ENCODE measurements around the gene FAM229A. TPM values are rescaled to one million over a fixed set of nuclear protein-coding genes. Genes with fewer than 3 reads are reported as not detected.

The FAM229A gene
- total RNA-seq, 1 donor from 2014 or later, result 4.4 TPM

- Mint-ChIP-seq H3K27me3 (no peaks in the 10 kb centered on the region), H3K36me3 (ENCODE audit: low read depth) (peaks cover 32% of the 10 kb centered on the region), H3K9me3 (no peaks in the 10 kb centered on the region), H3K4me1 (peaks cover 39% of the 10 kb centered on the region), H3K27ac (peak within 1 kb of the TSS; percentile 69), H3K4me3 (peak within 1 kb of the TSS; percentile 92)
- intact Hi-C loops (cut with micrococcal nuclease), result loop anchor here (1.0 to 5.0 kb wide), 7 partner anchors 15 to 264 kb away; partner anchors contain the start of genes BSDC1, EIF3I, TMEM234 and TMEM39B
- peak; percentile 95 for DNase-seq
These were observed 26.3 kb downstream of the FAM229A start, which contains the start of gene MARCKSL1 for GRCh38 chr1:32335790-32336590. MARCKSL1 (minus strand) TSS chr1:32336233; CDS start chr1:32336033, 200 bp downstream.

GRCh38 chr1:32335535-32335789 is 26.8 kb downstream of the FAM229A start:
- intact Hi-C loops (cut with micrococcal nuclease), result loop anchor here (5.0 kb wide), 4 partner anchors 57 to 263 kb away; partner anchors contain the start of genes BSDC1, EIF3I, TMEM234 and TMEM39B
- Mint-ChIP-seq H3K4me1 (peaks cover 39% of the 10 kb centered on the region), H3K36me3 (ENCODE audit: low read depth) (peaks cover 37% of the 10 kb centered on the region), H3K4me3 (peak overlapping the region; percentile 92), H3K27ac (no peak overlapping the region), H3K27me3 (no peaks in the 10 kb centered on the region), H3K9me3 (no peaks in the 10 kb centered on the region)
- DNase-seq, result no peak

- intact Hi-C loops (cut with micrococcal nuclease), result loop anchor here (5.0 kb wide), 4 partner anchors 57 to 263 kb away; partner anchors contain the start of genes BSDC1, EIF3I, TMEM234 and TMEM39B
- H3K4me1 Mint-ChIP-seq, result peaks cover 39% of the 10 kb centered on the region
- H3K9me3 Mint-ChIP-seq, result no peaks in the 10 kb centered on the region
These were observed 27.3 kb downstream of the FAM229A start for GRCh38 chr1:32334864-32335534.

GRCh38 chr1:32334274-32334861 is 27.9 kb downstream of the FAM229A start:
- H3K27ac Mint-ChIP-seq, result no peak overlapping the region
- H3K27me3 Mint-ChIP-seq, result no peaks in the 10 kb centered on the region
- no peaks in the 10 kb centered on the region for H3K9me3 Mint-ChIP-seq
- DNase-seq, result peak; percentile 67
- H3K36me3 Mint-ChIP-seq (ENCODE audit: low read depth), result peaks cover 44% of the 10 kb centered on the region
- intact Hi-C loops (cut with micrococcal nuclease), result no loop called here
- H3K4me1 Mint-ChIP-seq, result peaks cover 39% of the 10 kb centered on the region
- H3K4me3 Mint-ChIP-seq, result peak overlapping the region; percentile 92

More at GRCh38 chr1:32334864-32335534, 27.3 kb downstream of the FAM229A start:
- no peaks in the 10 kb centered on the region for H3K27me3 Mint-ChIP-seq
- DNase-seq, result peak; percentile 88
- peaks cover 39% of the 10 kb centered on the region for H3K36me3 Mint-ChIP-seq (ENCODE audit: low read depth)
- peak overlapping the region; percentile 92 for H3K4me3 Mint-ChIP-seq
- peak overlapping the region; percentile 69 for H3K27ac Mint-ChIP-seq

GRCh38 chr1:32333251-32333963 is 28.9 kb downstream of the FAM229A start:
- no peaks in the 10 kb centered on the region for H3K27me3 Mint-ChIP-seq
- DNase-seq, result peak; percentile 56
- intact Hi-C loops (cut with micrococcal nuclease), result no loop called here
- H3K4me3 Mint-ChIP-seq, result peak overlapping the region; percentile 59
- no peaks in the 10 kb centered on the region for H3K9me3 Mint-ChIP-seq
- H3K36me3 Mint-ChIP-seq (ENCODE audit: low read depth), result peaks cover 52% of the 10 kb centered on the region
- peak overlapping the region; percentile 3 for H3K27ac Mint-ChIP-seq
- peaks cover 37% of the 10 kb centered on the region for H3K4me1 Mint-ChIP-seq

- no peaks in the 10 kb centered on the region for H3K27me3 Mint-ChIP-seq
- DNase-seq, result peak; percentile 57
- H3K9me3 Mint-ChIP-seq, result no peaks in the 10 kb centered on the region
- H3K4me1 Mint-ChIP-seq, result peaks cover 31% of the 10 kb centered on the region
- peaks cover 56% of the 10 kb centered on the region for H3K36me3 Mint-ChIP-seq (ENCODE audit: low read depth)
- H3K27ac Mint-ChIP-seq, result no peak overlapping the region
- H3K4me3 Mint-ChIP-seq, result no peak overlapping the region
- intact Hi-C loops (cut with micrococcal nuclease), result no loop called here
These were observed 29.8 kb downstream of the FAM229A start for GRCh38 chr1:32332290-32333079.

GRCh38 chr1:32331549-32331948 is 30.7 kb downstream of the FAM229A start:
- peaks cover 61% of the 10 kb centered on the region for H3K36me3 Mint-ChIP-seq (ENCODE audit: low read depth)
- H3K4me3 Mint-ChIP-seq, result no peak overlapping the region
- no peaks in the 10 kb centered on the region for H3K9me3 Mint-ChIP-seq
- H3K27ac Mint-ChIP-seq, result no peak overlapping the region
- no peaks in the 10 kb centered on the region for H3K27me3 Mint-ChIP-seq
- peaks cover 24% of the 10 kb centered on the region for H3K4me1 Mint-ChIP-seq
- intact Hi-C loops (cut with micrococcal nuclease), result no loop called here
- no peak for DNase-seq

GRCh38 chr1:32330558-32331151 is 31.6 kb downstream of the FAM229A start:
- Mint-ChIP-seq H3K36me3 (ENCODE audit: low read depth) (peaks cover 63% of the 10 kb centered on the region), H3K9me3 (no peaks in the 10 kb centered on the region), H3K27me3 (no peaks in the 10 kb centered on the region), H3K4me3 (no peak overlapping the region), H3K27ac (no peak overlapping the region), H3K4me1 (peaks cover 24% of the 10 kb centered on the region)
- DNase-seq, result peak; percentile 57
- intact Hi-C loops (cut with micrococcal nuclease), result no loop called here

GRCh38 chr1:32329931-32330466 is 32.3 kb downstream of the FAM229A start:
- intact Hi-C loops (cut with micrococcal nuclease), result no loop called here
- Mint-ChIP-seq H3K4me1 (peaks cover 25% of the 10 kb centered on the region), H3K9me3 (no peaks in the 10 kb centered on the region), H3K27me3 (no peaks in the 10 kb centered on the region), H3K27ac (no peak overlapping the region), H3K36me3 (ENCODE audit: low read depth) (peaks cover 69% of the 10 kb centered on the region), H3K4me3 (no peak overlapping the region)
- no peak for DNase-seq

- DNase-seq, result no peak
- H3K4me1 Mint-ChIP-seq, result peaks cover 28% of the 10 kb centered on the region
- no peaks in the 10 kb centered on the region for H3K9me3 Mint-ChIP-seq
- no peak overlapping the region for H3K4me3 Mint-ChIP-seq
- peaks cover 57% of the 10 kb centered on the region for H3K36me3 Mint-ChIP-seq (ENCODE audit: low read depth)
- H3K27me3 Mint-ChIP-seq, result no peaks in the 10 kb centered on the region
- intact Hi-C loops (cut with micrococcal nuclease), result no loop called here
- no peak overlapping the region for H3K27ac Mint-ChIP-seq
These were observed 35.1 kb downstream of the FAM229A start for GRCh38 chr1:32327204-32327603.

- peak overlapping the region; percentile 65 for H3K4me3 Mint-ChIP-seq
- peak; percentile 78 for DNase-seq
- intact Hi-C loops (cut with micrococcal nuclease), result loop anchor here (5.0 kb wide), 2 partner anchors 50 to 70 kb away; partner anchors contain the start of gene LCK
- H3K27ac Mint-ChIP-seq, result peak overlapping the region; percentile 87
- no peaks in the 10 kb centered on the region for H3K9me3 Mint-ChIP-seq
- H3K4me1 Mint-ChIP-seq, result peaks cover 36% of the 10 kb centered on the region
- H3K27me3 Mint-ChIP-seq, result no peaks in the 10 kb centered on the region
- peaks cover 40% of the 10 kb centered on the region for H3K36me3 Mint-ChIP-seq (ENCODE audit: low read depth)
These were observed 40.5 kb downstream of the FAM229A start for GRCh38 chr1:32321712-32322291.

All from activated CD4-positive, alpha-beta T cell treated with anti-CD3 and anti-CD28 coated beads, Interleukin-2, amount 10 ng/mL, durations not matched to agents 24 days and 14 days (primary cell).